Fibroblast of gingiva (primary cell): ENCODE results near the gene SDCBP2.

Source experiments
- DNase-seq: peaks from one replicate; pipeline ENCODE4 v3.0.0-alpha.2; 2011; ENCODE audit warnings: low read depth

The SDCBP2 gene

DNA sequence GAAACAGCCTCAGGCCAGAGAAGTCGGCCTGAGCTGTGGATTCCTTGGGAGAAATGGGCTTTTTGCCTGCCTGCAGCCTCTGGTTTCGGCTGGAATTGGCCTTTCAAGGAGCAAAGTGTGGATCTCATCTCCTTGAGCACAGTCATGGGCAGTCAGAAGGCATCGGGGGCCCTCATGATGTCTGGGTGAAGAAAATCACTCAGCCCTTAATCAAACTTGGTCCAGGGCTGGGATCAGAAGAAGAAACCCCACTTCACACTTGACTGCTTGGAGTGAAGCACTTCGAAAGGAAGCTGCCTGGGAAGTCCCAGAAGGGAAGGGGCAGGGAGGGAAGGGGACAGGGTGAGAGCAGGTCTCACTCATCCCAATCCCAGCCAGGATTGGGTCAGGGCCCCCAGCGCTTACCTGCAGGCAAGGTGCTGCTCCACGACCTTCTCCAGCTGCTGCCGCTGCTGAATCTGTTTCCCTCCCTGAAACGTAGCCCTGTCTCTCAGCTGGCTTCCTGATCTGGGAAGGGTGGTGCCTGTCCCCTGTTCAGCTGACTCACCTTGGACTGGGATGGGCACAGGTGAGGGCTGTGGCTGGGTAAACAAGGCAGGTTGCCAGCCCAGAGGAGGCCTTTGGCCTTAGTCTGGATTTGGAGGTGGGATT is at the start of gene SDCBP2:
Gene SDCBP2 (minus strand): TSS at position 460 of the 651 bp plus-strand sequence. CDS start 8,723 bp downstream, outside the sequence.
- DNase-seq, result no peak

- DNase-seq, result no peak
These were observed 49.8 kb upstream of the SDCBP2 start for GRCh38 chr20:1378735-1379125.

GRCh38 chr20:1377984-1378734 is 49.2 kb upstream of the SDCBP2 start:
- no peak for DNase-seq

DNA sequence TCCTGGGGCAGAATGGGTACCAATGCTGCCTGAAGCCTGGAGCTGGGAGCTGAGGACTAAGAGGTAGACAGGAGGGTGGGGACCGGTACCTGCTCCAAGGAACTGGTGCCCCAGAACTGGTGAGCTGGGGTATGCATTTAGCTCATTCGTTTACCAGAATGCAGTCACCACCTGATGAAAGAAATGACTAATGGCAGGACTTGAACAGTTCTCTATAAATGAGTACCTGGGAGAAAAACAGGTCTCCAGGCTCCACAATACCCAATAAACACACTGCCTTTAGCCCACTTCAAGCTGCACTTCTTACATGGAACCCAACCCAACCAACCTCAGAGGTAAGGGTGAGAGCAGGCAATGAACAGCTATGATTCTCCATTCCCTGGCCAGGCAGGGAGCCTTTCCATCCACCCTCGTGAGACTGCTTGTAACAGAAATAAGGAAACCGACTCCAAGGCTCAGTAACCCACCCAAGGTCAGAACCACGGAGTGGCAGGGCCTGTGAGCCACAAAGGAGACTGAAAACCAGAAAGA is 48.5 kb upstream of the SDCBP2 start:
- no peak for DNase-seq

DNA sequence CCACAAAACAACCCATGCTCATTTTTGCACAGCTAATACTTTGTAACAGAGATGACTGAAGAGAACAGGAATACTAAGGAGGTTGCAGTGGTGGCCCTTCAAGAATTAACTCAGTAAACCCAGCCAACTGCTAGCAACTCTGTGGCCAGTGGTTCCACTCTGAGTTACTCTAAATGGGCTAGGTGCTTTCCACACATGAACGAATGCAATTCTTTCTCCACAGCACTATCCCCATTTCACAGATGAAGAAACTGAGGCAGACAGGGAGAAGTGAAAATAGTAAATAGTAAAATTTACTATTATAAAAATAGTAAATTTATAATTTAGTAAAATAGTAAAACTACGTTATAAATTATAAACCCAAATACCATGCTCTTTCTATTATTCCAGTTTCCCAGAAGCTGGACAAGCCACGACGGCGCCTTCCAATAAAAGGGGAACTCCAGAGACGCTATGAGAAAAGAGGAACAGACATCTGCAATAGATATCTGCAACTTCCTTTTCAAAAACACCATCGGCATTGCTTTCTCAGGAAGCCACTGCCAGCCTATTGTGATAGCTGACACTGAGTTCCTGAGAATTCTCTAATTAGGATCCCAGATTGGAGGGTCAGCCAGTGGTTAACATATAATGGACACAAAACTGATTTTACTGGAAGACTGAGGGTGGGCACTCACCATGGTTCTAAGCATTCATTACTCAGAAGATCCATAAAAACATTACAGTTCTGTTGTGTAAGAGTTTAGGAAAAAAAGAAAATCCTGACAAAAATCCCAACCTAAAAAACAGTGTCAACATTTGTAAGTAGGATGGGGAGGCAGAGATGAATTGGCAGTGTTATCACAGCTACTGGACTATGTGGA is 47.7 kb upstream of the SDCBP2 start:
- no peak for DNase-seq

- no peak for DNase-seq
These were observed 47.1 kb upstream of the SDCBP2 start for GRCh38 chr20:1376007-1376406.

- peak; percentile 90 for DNase-seq
These were observed 46.6 kb upstream of the SDCBP2 start for GRCh38 chr20:1375515-1375914.

GRCh38 chr20:1374246-1374645 is 45.3 kb upstream of the SDCBP2 start:
- DNase-seq, result peak; percentile 81

DNA sequence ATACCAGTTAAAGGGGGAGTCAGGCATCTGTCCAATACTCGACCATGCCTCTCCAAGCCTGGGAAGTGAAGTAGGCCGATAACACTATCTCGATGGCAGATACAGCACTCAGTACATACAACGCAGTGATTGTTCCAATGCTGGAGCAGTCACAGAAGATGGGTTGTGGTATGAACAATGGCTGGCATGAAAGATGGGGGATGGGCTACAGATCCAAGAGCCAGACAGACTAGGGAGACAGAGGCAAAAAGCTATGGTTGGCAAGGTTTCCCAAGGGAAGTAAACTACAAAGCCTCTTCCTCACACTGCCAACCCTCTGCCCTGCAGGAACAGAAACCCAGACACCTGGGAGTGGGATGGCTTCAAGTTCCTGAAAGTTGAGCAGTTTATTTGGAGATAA is 44.7 kb upstream of the SDCBP2 start:
- no peak for DNase-seq

- no peak for DNase-seq
These were observed 44.1 kb upstream of the SDCBP2 start for GRCh38 chr20:1373036-1373435.

DNA sequence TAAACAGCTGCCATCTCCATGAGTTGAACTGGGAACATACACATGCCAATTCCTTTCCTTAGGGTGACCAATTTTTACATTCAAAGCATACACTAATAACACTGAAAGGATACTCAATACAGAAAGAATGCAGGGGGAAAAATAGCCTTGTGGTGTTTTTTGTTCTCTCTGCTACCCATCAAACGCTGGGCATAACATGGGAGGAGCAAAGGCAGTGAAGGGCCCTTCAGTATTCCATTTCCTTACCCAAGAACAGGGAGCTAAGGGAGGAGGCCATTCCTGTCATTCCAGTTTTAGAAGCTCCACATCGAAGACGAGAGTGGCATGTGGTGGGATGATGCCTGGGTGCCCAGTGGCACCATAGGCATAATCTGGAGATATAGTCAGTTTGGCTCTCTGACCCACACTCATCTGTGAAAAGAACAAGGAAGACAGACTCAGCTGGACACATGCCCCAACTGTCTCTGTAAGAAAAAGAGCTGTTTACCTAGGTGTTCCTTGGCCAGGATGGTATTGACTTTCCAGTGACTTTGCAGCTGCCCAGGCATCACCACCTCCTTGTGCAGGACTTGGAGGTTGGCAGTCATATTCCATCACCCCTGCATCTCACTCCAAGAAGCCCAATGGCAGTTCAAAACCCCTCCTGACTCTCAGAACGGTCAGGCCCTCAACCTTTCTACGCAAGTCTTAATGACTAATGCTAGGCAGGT is 43.0 kb upstream of the SDCBP2 start:
- no peak for DNase-seq

DNA sequence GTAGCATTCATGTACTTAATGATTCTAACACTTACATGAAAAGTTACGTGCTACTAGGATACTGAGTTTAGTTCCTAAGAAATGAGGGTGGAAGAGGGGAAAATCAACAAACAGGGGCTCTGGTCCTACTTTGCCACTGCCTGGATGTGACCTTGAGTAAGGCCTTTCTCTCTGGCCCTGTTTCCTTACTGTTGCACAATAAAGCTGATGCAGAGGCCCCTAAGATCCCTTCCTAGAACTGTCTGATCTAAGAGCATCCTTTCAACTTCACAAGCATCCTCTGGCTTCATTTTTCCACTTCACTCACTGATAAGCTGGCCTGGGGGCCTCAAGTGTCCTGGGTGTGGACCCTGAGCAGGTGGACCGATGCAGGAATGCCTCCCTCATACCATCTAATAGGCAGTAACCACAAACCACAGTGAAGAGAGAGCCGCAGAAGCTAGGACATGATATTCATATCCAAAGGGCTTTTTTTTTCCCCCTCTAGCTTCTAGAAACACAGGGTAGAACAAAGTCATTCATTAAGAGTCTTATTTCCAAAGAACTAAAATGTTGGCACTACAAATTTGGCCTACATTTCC is 42.4 kb upstream of the SDCBP2 start:
- DNase-seq, result peak; percentile 42

DNA sequence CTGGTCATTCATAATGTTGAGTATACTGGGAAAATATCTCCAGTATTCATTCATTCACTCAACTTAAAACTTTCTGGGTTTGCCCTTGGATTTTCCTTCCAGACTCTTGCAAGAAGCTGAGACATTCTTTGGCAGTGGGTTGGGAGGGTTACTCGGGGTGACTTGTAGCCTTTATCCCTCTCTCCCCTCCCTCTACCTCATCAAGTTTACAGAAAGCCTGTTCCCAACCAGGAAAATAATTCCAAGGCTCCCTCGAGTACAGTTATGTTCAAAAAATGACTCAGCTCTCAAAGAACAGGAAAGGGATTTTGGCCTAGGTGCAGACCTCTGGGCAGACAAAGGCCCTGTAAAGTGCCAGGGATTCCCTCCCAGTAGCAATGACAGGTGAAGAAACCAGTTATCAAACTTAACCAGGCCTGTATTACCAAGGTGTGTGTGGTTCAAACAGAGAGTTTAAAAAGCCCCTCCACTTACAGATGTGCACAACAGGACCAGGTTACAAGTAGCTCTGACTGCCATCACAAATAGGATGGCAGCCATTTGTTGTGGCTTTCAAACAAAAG is 41.7 kb upstream of the SDCBP2 start:
- peak; percentile 73 for DNase-seq

DNA sequence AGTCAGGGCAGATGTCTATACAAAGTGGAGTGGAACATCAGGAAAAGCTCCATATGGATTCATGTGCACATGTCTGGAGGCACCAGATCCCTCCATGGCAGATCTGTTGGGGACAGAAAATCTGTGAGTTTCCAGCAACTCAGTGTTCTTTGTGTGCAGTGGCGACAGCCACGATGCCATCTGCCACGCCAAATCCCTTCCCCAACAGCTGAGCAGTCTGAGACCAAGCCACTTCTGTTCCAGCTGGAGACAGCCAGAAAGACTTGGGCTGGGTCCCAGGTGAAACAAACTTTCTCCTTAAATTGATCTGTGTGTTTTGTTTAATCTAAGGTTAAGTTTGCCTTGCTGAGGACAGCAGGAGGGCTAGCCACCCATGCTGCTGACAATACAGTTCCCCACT is 41.0 kb upstream of the SDCBP2 start:
- DNase-seq, result no peak

GRCh38 chr20:1368448-1369199 is 39.7 kb upstream of the SDCBP2 start:
- peak; percentile 62 for DNase-seq

DNA sequence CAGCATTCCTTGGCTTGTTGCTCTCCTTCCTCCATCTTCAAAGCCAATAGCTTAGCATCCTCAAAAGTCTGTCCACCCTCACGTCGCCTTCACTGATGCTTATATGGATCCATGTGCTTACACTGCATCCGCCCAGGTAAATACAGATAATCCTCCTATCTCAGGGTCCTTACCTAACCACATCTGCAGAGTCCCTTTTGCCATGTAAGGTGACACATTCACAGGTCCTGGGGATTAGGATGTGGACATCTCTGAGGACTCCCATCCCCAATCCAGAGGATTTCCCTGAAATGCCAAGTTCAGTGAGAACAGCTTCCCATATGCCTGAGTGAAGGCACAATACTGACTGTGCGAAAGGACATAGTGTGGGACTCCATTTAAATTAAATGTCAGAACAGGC is 38.5 kb upstream of the SDCBP2 start:
- DNase-seq, result no peak

GRCh38 chr20:1364106-1364505 is 35.2 kb upstream of the SDCBP2 start:
- DNase-seq, result no peak

DNA sequence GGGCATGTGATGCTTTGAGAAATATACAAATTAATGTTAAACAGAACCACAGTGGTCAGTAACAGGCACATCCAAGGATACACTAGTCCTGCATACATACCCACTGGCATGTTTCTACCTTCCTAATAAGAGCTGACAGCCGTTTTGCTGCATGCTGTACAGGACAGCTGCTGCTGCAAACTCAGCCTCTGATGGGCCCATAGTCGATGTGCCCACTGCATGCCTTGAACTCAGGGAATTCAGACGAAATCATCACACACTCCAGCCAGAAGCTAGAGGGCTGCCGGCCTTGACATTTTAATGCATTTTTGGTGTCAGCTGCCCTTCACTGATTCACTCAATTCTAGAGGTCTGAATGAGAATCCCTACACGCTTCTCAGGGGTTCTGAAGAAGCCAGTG is 34.6 kb upstream of the SDCBP2 start:
- DNase-seq, result no peak

- DNase-seq, result no peak
These were observed 33.5 kb upstream of the SDCBP2 start for GRCh38 chr20:1362484-1362883.

GRCh38 chr20:1360094-1360846 is 31.3 kb upstream of the SDCBP2 start:
- no peak for DNase-seq
